CD8-positive, alpha-beta memory T cell (primary cell): ENCODE measurements around the gene CA5A. TPM values are rescaled to one million over a fixed set of nuclear protein-coding genes. Genes with fewer than 3 reads are reported as not detected.

Experiments
- CTCF ChIA-PET: fragments of 350-600 bp; sonication (Branson Sonifier 250); formaldehyde crosslinking; loops from one replicate; lab custom pipeline; 2021; ENCODE audit warnings: antibody characterized with exemption; lab: Charles Lee
- POLR2A ChIA-PET: fragments of 350-600 bp; sonication (Branson Sonifier 250); formaldehyde crosslinking; loops from one replicate; lab custom pipeline; 2021; ENCODE audit warnings: antibody characterized with exemption; lab: Charles Lee
- DNase-seq, 5 donors: peaks; one replicate each; pipeline versions ENCODE4 v3.0.0 to v3.0.0-alpha.2; 2020 to 2022; ENCODE audit warnings: mixed read lengths in 1 of 5
- H3K27ac ChIP-seq: one replicate; pipeline ENCODE4 v1.7.0; 2013; ENCODE audit warnings: low read depth, mild to moderate bottlenecking, low read length, moderate library complexity
- H3K27me3 ChIP-seq: 2 replicates; pipeline ENCODE4 v1.7.0; 2013; ENCODE audit warnings: low read length, mild to moderate bottlenecking; ENCODE audit not compliant: insufficient read depth, poor library complexity, severe bottlenecking
- H3K36me3 ChIP-seq: 2 replicates; pipeline ENCODE4 v1.7.0; 2013; ENCODE audit warnings: mild to moderate bottlenecking, low read length, moderate library complexity; ENCODE audit not compliant: insufficient read depth
- H3K4me1 ChIP-seq: 2 replicates; pipeline ENCODE4 v1.7.0; 2013; ENCODE audit warnings: mild to moderate bottlenecking, low read length, moderate library complexity; ENCODE audit not compliant: insufficient read depth
- H3K4me3 ChIP-seq: 2 replicates; pipeline ENCODE4 v1.7.0; 2013; ENCODE audit warnings: mild to moderate bottlenecking, low read length
- H3K9me3 ChIP-seq: 2 replicates; pipeline ENCODE4 v1.7.0; 2013; ENCODE audit warnings: mild to moderate bottlenecking, low read length
- H3K27ac Mint-ChIP-seq, 8 donors: one replicate each; pipeline ENCODE4 v1.8.0; 2020 to 2021; ENCODE audit warnings: mixed read lengths in 8 of 8, mild to moderate bottlenecking in 6 of 8, inconsistent platforms in 3 of 8, moderate library complexity in 3 of 8
- H3K27me3 Mint-ChIP-seq, 2 donors: one replicate each; pipeline ENCODE4 v1.8.0; 2020 to 2021; ENCODE audit warnings: mixed read lengths in 2 of 2, mild to moderate bottlenecking in 1 of 2, moderate library complexity in 1 of 2
- H3K36me3 Mint-ChIP-seq, 3 donors: one replicate each; pipeline ENCODE4 v1.8.0; 2020 to 2021; ENCODE audit warnings: mixed read lengths in 3 of 3, inconsistent platforms in 1 of 3, mild to moderate bottlenecking in 1 of 3
- H3K4me1 Mint-ChIP-seq, 3 donors: one replicate each; pipeline ENCODE4 v1.8.0; 2020 to 2021; ENCODE audit warnings: mixed read lengths in 3 of 3, inconsistent platforms in 1 of 3, mild to moderate bottlenecking in 1 of 3
- H3K4me3 Mint-ChIP-seq, 7 donors: one replicate each; pipeline ENCODE4 v1.8.0; 2020 to 2021; ENCODE audit warnings: mixed read lengths in 7 of 7, mild to moderate bottlenecking in 6 of 7, moderate library complexity in 4 of 7, inconsistent platforms in 2 of 7
- H3K9me3 Mint-ChIP-seq, 5 donors: one replicate each; pipeline ENCODE4 v1.8.0; 2020 to 2022; ENCODE audit warnings: mixed read lengths in 5 of 5, mild to moderate bottlenecking in 3 of 5, moderate library complexity in 2 of 5, inconsistent platforms in 1 of 5
- polyA plus RNA-seq: library from polyadenylated mRNA; unstranded; fragments of 300-500 nt; fragmentation: Illumina TruSeq; gene quantifications from one replicate; pipeline ENCODE4 v1.2.3, GENCODE V29; 2021
- total RNA-seq, 2 experiments: library from RNA; stranded (reverse); gene quantifications; one replicate each; pipeline ENCODE4 v1.2.3, GENCODE V29; 2021

Gene CA5A
- total and polyA plus RNA-seq, 3 experiments from 2014 or later = not detected

DNA sequence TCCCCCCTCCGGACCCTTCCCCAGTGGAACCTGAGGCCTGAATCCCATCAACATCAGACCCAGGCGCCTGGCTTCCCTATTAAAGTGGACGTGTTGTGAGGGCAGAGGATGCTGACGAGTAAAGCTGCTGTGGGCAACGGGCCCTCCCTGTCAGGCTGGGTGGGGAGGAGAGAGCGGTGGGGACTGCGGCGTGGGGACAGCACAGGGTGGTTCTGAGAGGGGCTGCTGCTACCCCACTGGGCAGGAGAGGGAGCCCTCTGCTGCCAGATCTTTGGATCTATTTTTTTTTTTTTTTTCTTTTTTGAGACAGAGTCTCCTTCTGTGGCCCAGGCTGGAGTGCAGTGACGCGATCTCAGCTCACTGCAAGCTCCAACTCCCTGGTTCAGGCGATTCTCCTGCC, 5.9 kb downstream of the CA5A start:
- no peak for DNase-seq
- H3K27ac Mint-ChIP-seq = no peak overlapping the region
- peaks cover 0 to 5% (median 4%) of the 10 kb centered on the region in 3 donors for H3K4me1 Mint-ChIP-seq
- Histone ChIP-seq H3K4me3 (no peak overlapping the region), H3K27me3 (no peaks in the 10 kb centered on the region), H3K4me1 (peaks cover 3% of the 10 kb centered on the region), H3K9me3 (no peaks in the 10 kb centered on the region), H3K27ac (no peak overlapping the region), H3K36me3 (no peaks in the 10 kb centered on the region)
- ChIA-PET CTCF (no interaction called here), POLR2A (no interaction called here)
- H3K9me3 Mint-ChIP-seq = no peaks in the 10 kb centered on the region
- no peaks in the 10 kb centered on the region for H3K36me3 Mint-ChIP-seq
- peaks cover 8 to 10% of the 10 kb centered on the region in 2 donors for H3K27me3 Mint-ChIP-seq
- H3K4me3 Mint-ChIP-seq = peak overlapping the region in 1 of 7 donors; percentile 44

DNA sequence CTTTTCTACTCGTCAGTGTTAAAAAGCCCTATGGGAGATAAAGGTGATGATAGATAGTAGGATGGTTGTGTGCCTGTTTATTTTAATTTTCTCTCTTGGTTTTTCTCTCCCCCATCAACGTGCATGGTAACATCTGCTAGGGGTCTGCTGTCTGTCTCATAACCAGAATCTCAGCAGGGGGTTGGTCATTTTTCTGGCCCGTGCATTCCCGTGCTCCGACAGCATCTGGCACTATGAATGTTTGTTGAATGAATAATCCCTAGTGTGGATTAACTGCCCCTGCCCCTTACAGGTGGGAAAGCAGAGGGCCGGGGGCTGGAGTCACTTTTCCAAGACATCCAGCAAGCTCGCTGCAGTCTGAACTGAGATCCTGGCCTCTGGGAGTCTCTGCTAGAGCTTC, 6.3 kb downstream of the CA5A start:
- Histone ChIP-seq H3K27ac (no peak overlapping the region), H3K9me3 (no peaks in the 10 kb centered on the region), H3K4me3 (no peak overlapping the region), H3K36me3 (no peaks in the 10 kb centered on the region), H3K4me1 (peaks cover 3% of the 10 kb centered on the region), H3K27me3 (no peaks in the 10 kb centered on the region)
- DNase-seq = no peak
- H3K9me3 Mint-ChIP-seq = no peaks in the 10 kb centered on the region
- H3K4me3 Mint-ChIP-seq = peak overlapping the region in 1 of 7 donors; percentile 44
- POLR2A ChIA-PET = no interaction called here
- H3K27ac Mint-ChIP-seq = no peak overlapping the region
- peaks cover 0 to 5% (median 4%) of the 10 kb centered on the region in 3 donors for H3K4me1 Mint-ChIP-seq
- H3K36me3 Mint-ChIP-seq = no peaks in the 10 kb centered on the region
- H3K27me3 Mint-ChIP-seq = peaks cover 9 to 15% of the 10 kb centered on the region in 2 donors
- CTCF ChIA-PET = no interaction called here

DNA sequence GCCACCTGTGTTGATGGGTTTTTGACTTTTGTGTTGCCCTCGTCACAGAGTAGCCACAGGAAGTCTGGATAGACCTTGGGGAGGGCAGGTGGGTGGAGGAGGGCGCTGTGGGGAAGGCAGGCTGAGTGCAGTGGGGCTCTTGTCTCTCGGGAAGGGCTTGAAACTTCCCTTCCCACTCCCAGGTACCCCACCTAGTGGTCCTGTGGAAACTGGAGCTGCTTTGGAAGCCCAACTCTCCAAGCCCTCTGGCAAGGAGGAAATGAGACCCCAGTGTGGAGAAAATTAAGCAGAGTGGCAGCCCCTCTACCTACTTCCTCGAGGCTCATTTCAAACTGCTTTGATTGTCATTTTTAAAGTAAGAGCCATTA, 9.2 kb downstream of the CA5A start:
- Mint-ChIP-seq H3K27ac (no peak overlapping the region), H3K27me3 (peaks cover 11 to 22% of the 10 kb centered on the region in 2 donors), H3K36me3 (no peaks in the 10 kb centered on the region), H3K4me3 (no peak overlapping the region), H3K9me3 (no peaks in the 10 kb centered on the region), H3K4me1 (peaks cover 0 to 5% (median 4%) of the 10 kb centered on the region in 3 donors)
- H3K4me1 ChIP-seq = peaks cover 3% of the 10 kb centered on the region
- H3K27me3 ChIP-seq = no peaks in the 10 kb centered on the region
- H3K9me3 ChIP-seq = no peaks in the 10 kb centered on the region
- DNase-seq = no peak
- POLR2A ChIA-PET = no interaction called here
- H3K36me3 ChIP-seq = no peaks in the 10 kb centered on the region
- CTCF ChIA-PET = no interaction called here
- H3K4me3 ChIP-seq = no peak overlapping the region
- no peak overlapping the region for H3K27ac ChIP-seq

DNA sequence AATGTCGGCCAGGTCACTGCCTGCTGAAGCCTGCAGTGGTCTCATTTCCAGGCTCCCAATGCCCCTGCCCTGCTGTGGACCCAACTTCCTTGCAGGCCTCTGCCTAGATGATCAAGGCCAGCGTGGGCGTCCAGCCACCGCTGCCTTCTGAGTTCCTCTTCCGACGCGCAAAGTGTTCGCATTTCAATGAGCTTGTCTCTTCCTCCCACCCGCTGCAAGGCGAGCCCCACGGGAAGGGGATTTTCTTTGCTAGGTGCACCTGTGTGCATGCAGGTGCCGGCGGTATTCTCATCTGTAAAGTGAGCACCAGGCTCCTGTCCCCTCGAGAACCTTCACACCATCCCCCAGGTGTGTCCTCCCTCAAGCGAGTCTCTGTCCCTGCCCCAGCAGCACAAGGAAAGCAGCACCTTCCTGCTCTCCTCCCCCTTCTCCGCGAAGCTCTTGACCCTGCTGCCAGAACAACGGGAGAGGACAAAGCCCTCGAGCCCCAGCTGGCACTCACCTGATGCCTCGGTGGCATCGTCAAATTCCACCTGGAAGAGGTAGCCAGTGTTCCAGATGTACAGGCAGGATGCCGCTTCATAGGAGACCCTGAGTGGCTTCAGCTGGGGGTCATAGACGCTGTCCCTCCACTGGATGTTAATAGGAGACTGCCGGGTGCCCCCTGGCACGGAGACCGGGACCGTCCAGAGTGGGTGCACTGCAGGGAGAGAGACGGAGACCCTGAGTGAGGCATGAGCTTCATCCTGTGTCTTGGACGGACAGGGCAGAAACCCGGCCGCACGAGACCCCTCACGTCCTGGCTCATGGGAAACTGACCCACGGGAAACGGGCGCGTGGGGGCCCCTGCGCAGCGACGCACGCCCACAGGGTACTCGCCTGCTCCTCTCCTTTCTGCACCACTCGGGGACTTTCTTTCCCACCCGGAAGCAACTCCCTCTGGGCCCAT, 9.8 kb downstream of the CA5A start:
- H3K4me1 Mint-ChIP-seq = peaks cover 0 to 5% (median 4%) of the 10 kb centered on the region in 3 donors
- Histone ChIP-seq H3K4me1 (peaks cover 3% of the 10 kb centered on the region), H3K27ac (no peak overlapping the region), H3K9me3 (no peaks in the 10 kb centered on the region), H3K4me3 (no peak overlapping the region), H3K27me3 (no peaks in the 10 kb centered on the region), H3K36me3 (no peaks in the 10 kb centered on the region)
- no peaks in the 10 kb centered on the region for H3K36me3 Mint-ChIP-seq
- ChIA-PET CTCF (no interaction called here), POLR2A (no interaction called here)
- H3K9me3 Mint-ChIP-seq = no peaks in the 10 kb centered on the region
- peak overlapping the region in 2 of 7 donors; percentile 21 to 72 for H3K4me3 Mint-ChIP-seq
- peaks cover 11 to 22% of the 10 kb centered on the region in 2 donors for H3K27me3 Mint-ChIP-seq
- DNase-seq = no peak
- peak overlapping the region in 3 of 8 donors; percentile 18 to 62 (median 35) for H3K27ac Mint-ChIP-seq

GRCh38 chr16:87924811-87925670, 11.3 kb downstream of the CA5A start:
- Histone ChIP-seq H3K4me1 (peaks cover 3% of the 10 kb centered on the region), H3K9me3 (no peaks in the 10 kb centered on the region), H3K27ac (no peak overlapping the region), H3K27me3 (no peaks in the 10 kb centered on the region), H3K4me3 (no peak overlapping the region), H3K36me3 (no peaks in the 10 kb centered on the region)
- Mint-ChIP-seq H3K9me3 (no peaks in the 10 kb centered on the region), H3K36me3 (no peaks in the 10 kb centered on the region), H3K27ac (no peak overlapping the region), H3K4me3 (no peak overlapping the region), H3K27me3 (peaks cover 11 to 22% of the 10 kb centered on the region in 2 donors), H3K4me1 (peaks cover 0 to 5% (median 4%) of the 10 kb centered on the region in 3 donors)
- POLR2A ChIA-PET = no interaction called here
- CTCF ChIA-PET = no interaction called here
- no peak for DNase-seq

DNA sequence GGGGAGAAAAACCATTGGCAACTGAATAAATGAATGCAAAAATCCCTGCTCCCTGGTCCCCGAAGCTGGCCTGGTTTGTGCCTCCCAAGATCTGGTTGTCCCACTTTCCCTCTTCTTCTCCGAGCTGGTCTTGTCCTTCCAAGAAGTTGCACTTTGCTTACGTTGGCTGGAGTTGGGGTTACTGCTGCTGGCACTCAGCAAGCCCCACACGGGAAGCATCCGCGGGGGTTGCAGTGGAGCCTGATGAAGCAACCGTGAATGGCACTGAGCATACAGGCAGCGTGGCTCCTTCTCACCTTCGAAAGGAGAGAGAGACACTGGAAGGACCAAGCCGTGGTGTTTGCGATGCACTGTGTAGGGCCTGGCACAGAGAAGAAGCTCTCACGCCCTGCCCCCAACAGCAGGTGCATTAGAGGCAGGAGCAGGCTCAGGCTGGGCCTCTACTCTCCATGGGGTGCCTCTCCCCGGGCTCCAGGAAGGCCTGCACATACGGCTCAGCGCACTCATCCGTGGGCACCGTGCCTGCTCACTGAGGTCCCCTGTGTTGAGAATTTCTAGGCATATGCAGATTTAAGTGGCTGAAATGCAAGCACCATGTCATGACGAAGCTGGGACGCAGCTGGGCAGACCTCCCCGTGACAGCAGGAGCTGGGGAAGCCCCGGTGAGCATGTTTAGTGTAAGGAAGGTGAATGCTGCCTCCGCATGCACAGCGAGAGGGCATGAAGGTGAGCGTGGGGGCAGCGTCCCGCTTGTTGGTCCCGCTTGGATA, 12.1 kb downstream of the CA5A start:
- peaks cover 11 to 19% of the 10 kb centered on the region in 2 donors for H3K27me3 Mint-ChIP-seq
- POLR2A ChIA-PET = no interaction called here
- H3K27ac ChIP-seq = no peak overlapping the region

GRCh38 chr16:87922250-87922871, 14.0 kb downstream of the CA5A start:
- ChIA-PET POLR2A (no interaction called here), CTCF (no interaction called here)
- H3K9me3 ChIP-seq = no peaks in the 10 kb centered on the region
- no peaks in the 10 kb centered on the region for H3K36me3 ChIP-seq
- peak overlapping the region in 1 of 8 donors; percentile 21 for H3K27ac Mint-ChIP-seq
- peaks cover 17 to 21% of the 10 kb centered on the region in 2 donors for H3K27me3 Mint-ChIP-seq
- H3K9me3 Mint-ChIP-seq = no peaks in the 10 kb centered on the region
- no peaks in the 10 kb centered on the region for H3K27me3 ChIP-seq
- peaks cover 0 to 5% (median 4%) of the 10 kb centered on the region in 3 donors for H3K4me1 Mint-ChIP-seq
- H3K4me3 Mint-ChIP-seq = no peak overlapping the region
- no peak overlapping the region for H3K4me3 ChIP-seq
- H3K4me1 ChIP-seq = peaks cover 3% of the 10 kb centered on the region
- H3K36me3 Mint-ChIP-seq = no peaks in the 10 kb centered on the region
- no peak for DNase-seq
- no peak overlapping the region for H3K27ac ChIP-seq

More for the DNA sequence above, 12.1 kb downstream of the CA5A start:
- no peaks in the 10 kb centered on the region for H3K36me3 Mint-ChIP-seq
- no peaks in the 10 kb centered on the region for H3K9me3 Mint-ChIP-seq
- Histone ChIP-seq H3K9me3 (no peaks in the 10 kb centered on the region), H3K36me3 (no peaks in the 10 kb centered on the region), H3K27me3 (no peaks in the 10 kb centered on the region), H3K4me3 (no peak overlapping the region), H3K4me1 (peaks cover 3% of the 10 kb centered on the region)
- DNase-seq = no peak
- peak overlapping the region in 1 of 8 donors; percentile 14 for H3K27ac Mint-ChIP-seq
- H3K4me1 Mint-ChIP-seq = peaks cover 0 to 5% (median 4%) of the 10 kb centered on the region in 3 donors
- CTCF ChIA-PET = no interaction called here
- H3K4me3 Mint-ChIP-seq = no peak overlapping the region
